Neural cell (in vitro differentiated cells): Measurements from ENCODE around the gene MYO1F. TPM values are rescaled to one million over a fixed set of nuclear protein-coding genes. Genes with fewer than 3 reads are reported as not detected.

Experiments used
- H2AFZ ChIP-seq: fragments of 200-600, 300-800 bp; sonication (generic), shearing (Covaris generic); 2 replicates; pipeline ENCODE4 v1.6.0; 2014; ENCODE audit warnings: low read depth, mild to moderate bottlenecking, antibody characterized with exemption, low read length, moderate library complexity
- H3F3A ChIP-seq: fragments of 200-600 bp; shearing (Covaris generic); 2 replicates; pipeline ENCODE4 v1.6.1; 2016; ENCODE audit warnings: mild to moderate bottlenecking, moderate library complexity, mixed read lengths, antibody characterized with exemption, low read length; ENCODE audit not compliant: insufficient read depth, poor library complexity, severe bottlenecking
- H3K27ac ChIP-seq: fragments of 200-600, 300-800 bp; sonication (generic), shearing (Covaris generic); 2 replicates; pipeline ENCODE4 v1.5.1; 2014; ENCODE audit warnings: mild to moderate bottlenecking, low read length, moderate library complexity
- H3K27me3 ChIP-seq: fragments of 300-800, 200-600 bp; sonication (generic), shearing (Covaris generic); 2 replicates; pipeline ENCODE4 v1.6.0; 2014; ENCODE audit warnings: mild to moderate bottlenecking, low read depth, low read length, moderate library complexity; ENCODE audit not compliant: insufficient read depth
- H3K36me3 ChIP-seq: fragments of 300-800, 200-600 bp; sonication (generic), shearing (Covaris generic); 2 replicates; pipeline ENCODE4 v1.5.1; 2014; ENCODE audit warnings: mild to moderate bottlenecking, antibody characterized with exemption, low read length, moderate library complexity; ENCODE audit not compliant: insufficient read depth
- H3K4me2 ChIP-seq: fragments of 300-800, 200-600 bp; sonication (generic), shearing (Covaris generic); 2 replicates; pipeline ENCODE4 v1.6.0; 2014; ENCODE audit warnings: mild to moderate bottlenecking, low read length
- H3K4me3 ChIP-seq: fragments of 300-800, 200-600 bp; sonication (generic), shearing (Covaris generic); 2 replicates; pipeline ENCODE4 v1.5.1; 2014; ENCODE audit warnings: mild to moderate bottlenecking, low read length, moderate library complexity
- H3K79me2 ChIP-seq: fragments of 200-600 bp; shearing (Covaris generic); replicated peaks from 2 replicates; pipeline ENCODE4 v1.6.0; 2014; ENCODE audit warnings: mild to moderate bottlenecking, low read length, moderate library complexity; ENCODE audit not compliant: insufficient read depth
- H3K9ac ChIP-seq: fragments of 300-800, 200-600 bp; sonication (generic), shearing (Covaris generic); 2 replicates; pipeline ENCODE4 v1.6.1; 2016; ENCODE audit warnings: mild to moderate bottlenecking, low read length, mixed read lengths
- H3K9me2 ChIP-seq: fragments of 200-600 bp; shearing (Covaris generic); 2 replicates; pipeline ENCODE4 v1.6.1; 2016; ENCODE audit warnings: mild to moderate bottlenecking, low read length, mixed read lengths; ENCODE audit not compliant: insufficient read depth
- H3K9me3 ChIP-seq: fragments of 200-600, 300-800 bp; sonication (generic), shearing (Covaris generic); 2 replicates; pipeline ENCODE4 v1.6.1; 2016; ENCODE audit warnings: mild to moderate bottlenecking, mixed run types, low read length, moderate library complexity, mixed read lengths
- H4K20me1 ChIP-seq: fragments of 200-600 bp; shearing (Covaris generic); 2 replicates; pipeline ENCODE4 v1.6.1; 2016; ENCODE audit warnings: mild to moderate bottlenecking, mixed run types; ENCODE audit not compliant: insufficient read depth
- CTCF ChIP-seq: fragments of 450-650 bp; IDR thresholded peaks from 2 replicates; pipeline ENCODE4 v1.5.1; 2014; ENCODE audit warnings: antibody characterized with exemption, mild to moderate bottlenecking, moderate library complexity; ENCODE audit not compliant: poor library complexity, severe bottlenecking
- MXI1 ChIP-seq: fragments of 450-650 bp; conservative IDR thresholded peaks from 2 replicates; pipeline ENCODE4 v1.6.1; 2014; ENCODE audit warnings: antibody characterized with exemption, mild to moderate bottlenecking; ENCODE audit not compliant: poor library complexity, severe bottlenecking
- POLR2AphosphoS5 ChIP-seq: IDR thresholded peaks from 2 replicates; pipeline ENCODE4 v1.6.1; 2012
- RAD21 ChIP-seq: fragments of 450-650 bp; conservative IDR thresholded peaks from 2 replicates; pipeline ENCODE4 v1.6.1; 2014; ENCODE audit warnings: antibody characterized with exemption, mild to moderate bottlenecking, moderate library complexity
- REST ChIP-seq: IDR thresholded peaks from 2 replicates; pipeline ENCODE4 v1.6.1; 2012; ENCODE audit warnings: borderline replicate concordance
- SMC3 ChIP-seq: fragments of 450-650 bp; conservative IDR thresholded peaks from 2 replicates; pipeline ENCODE4 v1.6.1; 2014; ENCODE audit warnings: antibody characterized with exemption, mild to moderate bottlenecking, moderate library complexity; ENCODE audit not compliant: poor library complexity
- TAF1 ChIP-seq: IDR thresholded peaks from 2 replicates; pipeline ENCODE4 v1.6.1; 2012; ENCODE audit warnings: low read depth
- polyA plus RNA-seq: library from polyadenylated mRNA; depleted of rRNA; stranded (reverse); fragments of >200 nt; gene quantifications from 2 replicates; pipeline ENCODE4 v1.2.3, GENCODE V29; 2014

Gene MYO1F
- polyA plus RNA-seq, 1 donor from 2014 or later, result 0.40 TPM

GRCh38 chr19:8489561-8490394 lies 87.5 kb downstream of the MYO1F start:
- no peak overlapping the region for H3K4me2 ChIP-seq
- H4K20me1 ChIP-seq, result no peaks in the 10 kb centered on the region
- H3K9me3 ChIP-seq, result no peaks in the 10 kb centered on the region
- TF ChIP-seq POLR2AphosphoS5 (no peak), CTCF (no peak), RAD21 (no peak)
- H2AFZ ChIP-seq, result no peak overlapping the region
- H3K4me3 ChIP-seq, result no peak overlapping the region
- H3K36me3 ChIP-seq, result peaks cover 12% of the 10 kb centered on the region
- peaks cover 2% of the 10 kb centered on the region for H3K79me2 ChIP-seq
- no peak overlapping the region for H3K9ac ChIP-seq
- no peaks in the 10 kb centered on the region for H3F3A ChIP-seq
- no peaks in the 10 kb centered on the region for H3K27me3 ChIP-seq
- no peak overlapping the region for H3K27ac ChIP-seq
- H3K9me2 ChIP-seq, result no peaks in the 10 kb centered on the region

GRCh38 chr19:8488365-8488764 lies 88.9 kb downstream of the MYO1F start:
- no peak overlapping the region for H3K27ac ChIP-seq
- no peak overlapping the region for H3K4me2 ChIP-seq
- H3K4me3 ChIP-seq, result no peak overlapping the region
- peaks cover 12% of the 10 kb centered on the region for H3K36me3 ChIP-seq
- no peaks in the 10 kb centered on the region for H3K9me2 ChIP-seq
- no peak overlapping the region for H2AFZ ChIP-seq
- H3K27me3 ChIP-seq, result no peaks in the 10 kb centered on the region
- H3K9me3 ChIP-seq, result no peaks in the 10 kb centered on the region
- no peaks in the 10 kb centered on the region for H4K20me1 ChIP-seq
- H3K9ac ChIP-seq, result no peak overlapping the region
- peaks cover 3% of the 10 kb centered on the region for H3K79me2 ChIP-seq
- TF ChIP-seq POLR2AphosphoS5, result no peak
- no peak for TF ChIP-seq TAF1
- TF ChIP-seq REST, result no peak
- no peak for TF ChIP-seq SMC3
- no peak for TF ChIP-seq MXI1
- no peaks in the 10 kb centered on the region for H3F3A ChIP-seq
